Lung microvascular endothelial cell (primary cell): ENCODE measurements around the gene KHNYN. TPM values are rescaled to one million over a fixed set of nuclear protein-coding genes. Genes with fewer than 3 reads are reported as not detected.
A peak's percentile ranks its signal among the peaks of the same experiment; 100 is the strongest.

Experiments
- DNase-seq, 2 donors: peaks; one replicate each; pipeline versions ENCODE4 v3.0.0 to v3.0.0-alpha.2; 2010; ENCODE audit warnings: low read depth in 2 of 2
- total RNA-seq: library from RNA; depleted of rRNA; stranded (reverse); fragments of >200 nt; gene quantifications from 2 replicates; pipeline ENCODE4 v1.2.1, GENCODE V29; 2014

The KHNYN gene
- total RNA-seq, 1 donor from 2014 or later = 45.8 TPM

- no peak for DNase-seq
These were observed 7.5 kb upstream of the KHNYN start for GRCh38 chr14:24422261-24422660.

- DNase-seq = no peak
These were observed 6.8 kb upstream of the KHNYN start for GRCh38 chr14:24422694-24423601.

- DNase-seq = peak; percentile 67 to 88
These were observed 4.0 kb upstream of the KHNYN start for GRCh38 chr14:24425704-24426103.

GRCh38 chr14:24426150-24426911, 3.4 kb upstream of the KHNYN start:
- no peak for DNase-seq

- no peak for DNase-seq
These were observed 2.7 kb upstream of the KHNYN start for GRCh38 chr14:24426912-24427536.

- no peak for DNase-seq
These were observed 1.9 kb upstream of the KHNYN start for GRCh38 chr14:24427537-24428508.

- DNase-seq = no peak
These were observed 943 bp upstream of the KHNYN start for GRCh38 chr14:24428628-24429394.

- DNase-seq = peak; percentile 76 to 80
These were observed 458 bp downstream of the KHNYN start for GRCh38 chr14:24430143-24430681.

GRCh38 chr14:24430682-24431568, 1.2 kb downstream of the KHNYN start:
- peak; percentile 15 to 68 for DNase-seq

GRCh38 chr14:24431569-24432258, 2.0 kb downstream of the KHNYN start:
- peak; percentile 91 to 97 for DNase-seq

- no peak for DNase-seq
These were observed 2.7 kb downstream of the KHNYN start for GRCh38 chr14:24432259-24433131.

GRCh38 chr14:24434036-24434435, 4.3 kb downstream of the KHNYN start:
- no peak for DNase-seq

GRCh38 chr14:24434676-24435075, 4.9 kb downstream of the KHNYN start:
- no peak for DNase-seq

GRCh38 chr14:24435192-24435810, 5.5 kb downstream of the KHNYN start:
- DNase-seq = no peak

- no peak for DNase-seq
These were observed 6.2 kb downstream of the KHNYN start for GRCh38 chr14:24435998-24436354.

GRCh38 chr14:24436355-24437019, 6.7 kb downstream of the KHNYN start:
- DNase-seq = peak; percentile 96 to 98
